GM18505 (cell line): ENCODE measurements around the gene ACSF3.

ENCODE experiments used
- ATAC-seq: cut with Tn5 transposase; IDR thresholded peaks from one replicate; pipeline ENCODE4 v1.9.1; 2021; ENCODE audit not compliant: unreplicated experiment
- POLR2A ChIP-seq: IDR thresholded peaks from 4 replicates; pipeline ENCODE4 v1.6.1; 2011; ENCODE audit warnings: borderline replicate concordance; ENCODE audit not compliant: insufficient read depth, insufficient read length; ENCODE audit errors: extremely low read depth

ACSF3 gene

GRCh38 chr16:89120921-89121351 is 27.3 kb downstream of the ACSF3 start:
- TF ChIP-seq POLR2A = no peak
- no peak for ATAC-seq

GRCh38 chr16:89121691-89122321 is 28.2 kb downstream of the ACSF3 start:
- TF ChIP-seq POLR2A = no peak
- ATAC-seq = no peak

GRCh38 chr16:89122322-89122851 is 28.7 kb downstream of the ACSF3 start:
- no peak for TF ChIP-seq POLR2A
- no peak for ATAC-seq

- no peak for ATAC-seq
- no peak for TF ChIP-seq POLR2A
These were observed 29.6 kb downstream of the ACSF3 start for GRCh38 chr16:89123001-89123830.

- TF ChIP-seq POLR2A = no peak
- ATAC-seq = no peak
These were observed 30.1 kb downstream of the ACSF3 start for GRCh38 chr16:89123831-89124100.

- no peak for ATAC-seq
- TF ChIP-seq POLR2A = no peak
These were observed 35.7 kb downstream of the ACSF3 start for GRCh38 chr16:89129378-89129777.

GRCh38 chr16:89130448-89130847 is 36.8 kb downstream of the ACSF3 start:
- no peak for ATAC-seq
- TF ChIP-seq POLR2A = no peak

- no peak for ATAC-seq
- TF ChIP-seq POLR2A = no peak
These were observed 38.1 kb downstream of the ACSF3 start for GRCh38 chr16:89131783-89132182.

- TF ChIP-seq POLR2A = no peak
- no peak for ATAC-seq
These were observed 38.7 kb downstream of the ACSF3 start for GRCh38 chr16:89132194-89133005.

GRCh38 chr16:89133457-89134127 is 39.9 kb downstream of the ACSF3 start:
- no peak for ATAC-seq

GRCh38 chr16:89134269-89134668 is 40.6 kb downstream of the ACSF3 start:
- no peak for ATAC-seq
- no peak for TF ChIP-seq POLR2A

More at GRCh38 chr16:89133457-89134127, 39.9 kb downstream of the ACSF3 start:
- no peak for TF ChIP-seq POLR2A

- no peak for ATAC-seq
- TF ChIP-seq POLR2A = no peak
These were observed 41.5 kb downstream of the ACSF3 start for GRCh38 chr16:89135166-89135565.
